HCT116 (cell line): ENCODE results near the gene ALDH1L1. TPM values are rescaled to one million over a fixed set of nuclear protein-coding genes. Genes with fewer than 3 reads are reported as not detected.

ENCODE experiments used
- ATAC-seq: fragments of 200-7000 bp; cut with Tn5 transposase; 2 replicates; pipeline ENCODE4 v1.9.1; 2020; ENCODE audit warnings: mild to moderate bottlenecking, moderate library complexity
- BruUV-seq: library from RNA; stranded (reverse); fragments of 400-500 nt; replicated peaks from 2 replicates; lab custom pipeline; 2021; lab: Mats Ljungman, UMichigan
- CTCF ChIA-PET: fragments of 300-600 bp; sonication (Branson Sonifier 250); formaldehyde crosslinking; loops from one replicate; lab custom pipeline; 2021; ENCODE audit warnings: antibody characterized with exemption; lab: Charles Lee
- POLR2A ChIA-PET: fragments of 300-600, 350-600 bp; sonication (Branson Sonifier 250); formaldehyde crosslinking; loops from one replicate; lab custom pipeline; 2021; ENCODE audit warnings: antibody characterized with exemption; lab: Charles Lee
- RAD21 ChIA-PET, 2 experiments: fragments of 300-600 bp; sonication (Branson Sonifier 250); formaldehyde crosslinking; loops; one replicate each; lab custom pipeline; 2023; ENCODE audit warnings: low total read pairs in 2 of 2; ENCODE audit not compliant: uncharacterized antibody in 2 of 2, unreplicated experiment in 2 of 2, low non-redundant PET in 1 of 2; lab: Charles Lee
- DNase-seq: peaks from one replicate; pipeline ENCODE4 v3.0.0-alpha.2; 2010; ENCODE audit warnings: low read depth, low spot score
- H2AFZ ChIP-seq: fragments of 200-600 bp; shearing (Covaris generic), sonication (generic); 2 replicates; pipeline ENCODE4 v1.6.1; 2017; ENCODE audit warnings: low read depth, mixed run types, mixed read lengths, antibody characterized with exemption, low read length; ENCODE audit not compliant: poor library complexity, severe bottlenecking
- H3K27ac ChIP-seq: 2 replicates; pipeline ENCODE4 v1.5.1; 2012; ENCODE audit warnings: low read depth, low read length
- H3K27me3 ChIP-seq: fragments of 200-600 bp; sonication (generic); 2 replicates; pipeline ENCODE4 v1.6.1; 2016; ENCODE audit warnings: mixed run types, low read length, mixed read lengths; ENCODE audit not compliant: insufficient read depth
- H3K36me3 ChIP-seq, 2 experiments: fragments of 200-500 bp in 1 of 2; fragments of 200-600 bp in 1 of 2; sonication (Bioruptor generic) in 1 of 2; sonication (generic) in 1 of 2; 2 replicates each; pipeline versions ENCODE4 v1.5.1 to v1.6.1; 2014 to 2016; ENCODE audit warnings: low read length in 2 of 2, inconsistent platforms in 1 of 2, mixed read lengths in 1 of 2, mixed run types in 1 of 2; ENCODE audit not compliant: insufficient read depth in 2 of 2, control insufficient read depth in 1 of 2
- H3K4me1 ChIP-seq, 2 experiments: fragments of 200-600 bp in 1 of 2; sonication (generic) in 1 of 2; 2 replicates each; pipeline versions ENCODE4 v1.5.1 to v1.6.1; 2012 to 2017; ENCODE audit warnings: low read length in 2 of 2, inconsistent platforms in 1 of 2, mild to moderate bottlenecking in 1 of 2, mixed read lengths in 1 of 2, mixed run types in 1 of 2, moderate library complexity in 1 of 2; ENCODE audit not compliant: insufficient read depth in 2 of 2, control insufficient read depth in 1 of 2
- H3K4me2 ChIP-seq: fragments of 200-600 bp; sonication (generic); 2 replicates; pipeline ENCODE4 v1.6.1; 2017; ENCODE audit warnings: mixed run types, low read length, mixed read lengths
- H3K4me3 ChIP-seq, 2 experiments: fragments of 200-600 bp in 1 of 2; sonication (generic) in 1 of 2; replicated peaks in 1 of 2; 2 replicates each; pipeline ENCODE4 v1.5.1; 2011 to 2016; ENCODE audit warnings: low read length in 2 of 2, control low read depth in 1 of 2, low read depth in 1 of 2, mild to moderate bottlenecking in 1 of 2, mixed read lengths in 1 of 2, mixed run types in 1 of 2
- H3K79me2 ChIP-seq: fragments of 200-600 bp; sonication (generic); 2 replicates; pipeline ENCODE4 v1.6.1; 2017; ENCODE audit warnings: mild to moderate bottlenecking, mixed run types, low read length, moderate library complexity, mixed read lengths; ENCODE audit not compliant: insufficient read depth
- H3K9ac ChIP-seq: fragments of 200-600 bp; sonication (generic); 2 replicates; pipeline ENCODE4 v1.6.1; 2016; ENCODE audit warnings: low read length, mixed read lengths
- H3K9me2 ChIP-seq: fragments of 200-600 bp; sonication (generic), shearing (Covaris generic); 2 replicates; pipeline ENCODE4 v1.6.1; 2017; ENCODE audit warnings: mixed run types, mild to moderate bottlenecking, moderate library complexity; ENCODE audit not compliant: insufficient read depth
- H3K9me3 ChIP-seq, 2 experiments: fragments of 200-500 bp in 1 of 2; fragments of 200-600 bp in 1 of 2; sonication (Bioruptor generic) in 1 of 2; sonication (generic) in 1 of 2; 2 replicates each; pipeline ENCODE4 v1.6.1; 2014 to 2017; ENCODE audit warnings: low read length in 2 of 2, mixed read lengths in 2 of 2, inconsistent platforms in 1 of 2, low read depth in 1 of 2, mild to moderate bottlenecking in 1 of 2, mixed run types in 1 of 2, moderate library complexity in 1 of 2; ENCODE audit not compliant: control insufficient read depth in 1 of 2, insufficient read depth in 1 of 2
- H4K20me1 ChIP-seq: fragments of 200-600 bp; sonication (generic), shearing (Covaris generic); 2 replicates; pipeline ENCODE4 v1.6.1; 2017; ENCODE audit warnings: mixed run types, mild to moderate bottlenecking, moderate library complexity; ENCODE audit not compliant: insufficient read depth
- FOSL1 ChIP-seq: IDR thresholded peaks from 2 replicates; pipeline ENCODE4 v1.6.1; 2012; ENCODE audit warnings: low read depth
- JUND ChIP-seq: IDR thresholded peaks from 2 replicates; pipeline ENCODE4 v1.6.1; 2012
- RAD21 ChIP-seq: IDR thresholded peaks from 2 replicates; pipeline ENCODE4 v1.6.1; 2012; ENCODE audit warnings: low read depth, mild to moderate bottlenecking
- SIN3A ChIP-seq: IDR thresholded peaks from 2 replicates; pipeline ENCODE4 v1.6.1; 2012; ENCODE audit warnings: low read depth
- SP1 ChIP-seq: IDR thresholded peaks from 2 replicates; pipeline ENCODE4 v1.6.1; 2012; ENCODE audit warnings: low read depth
- SRF ChIP-seq: IDR thresholded peaks from 2 replicates; pipeline ENCODE4 v1.6.1; 2012; ENCODE audit warnings: low read depth
- YY1 ChIP-seq: IDR thresholded peaks from 2 replicates; pipeline ENCODE4 v1.6.1; 2011; ENCODE audit warnings: low read length, low read depth, moderate library complexity, mild to moderate bottlenecking; ENCODE audit not compliant: insufficient replicate concordance; ENCODE audit errors: extremely low read depth
- ZNF274 ChIP-seq: fragments of 200-500 bp; sonication (Bioruptor generic); IDR thresholded peaks from 2 replicates; pipeline ENCODE4 v1.6.1; 2014; ENCODE audit warnings: mild to moderate bottlenecking, low read depth, low read length, inconsistent platforms
- intact Hi-C: fragments of 100-400 bp; cut with micrococcal nuclease; formaldehyde crosslinking; loops from 2 replicates; pipeline ENCODE4 v1.10.0; 2022
- total RNA-seq: library from RNA; stranded (reverse); gene quantifications from one replicate; pipeline ENCODE4 v1.2.1, GENCODE V29; 2021; ENCODE audit not compliant: unreplicated experiment
- TF ChIP-seq, protein P1 (sequence below): IDR thresholded peaks from 2 replicates; pipeline ENCODE4 v1.6.1; 2012
- TF ChIP-seq, protein P2 (sequence below), 3 experiments: fragments of 200-600 bp in 1 of 3; sonication (generic) in 1 of 3; IDR thresholded peaks in 2 of 3; conservative IDR thresholded peaks in 1 of 3; 2 replicates each; pipeline ENCODE4 v1.5.1; 2012 to 2017; ENCODE audit warnings: low read depth in 2 of 3, low read length in 2 of 3, antibody characterized with exemption in 1 of 3, borderline replicate concordance in 1 of 3, control low read depth in 1 of 3, mild to moderate bottlenecking in 1 of 3, mixed read lengths in 1 of 3, mixed run types in 1 of 3, moderate library complexity in 1 of 3; ENCODE audit not compliant: insufficient read depth in 1 of 3
- TF ChIP-seq, protein P3 (sequence below): IDR thresholded peaks from 2 replicates; pipeline ENCODE4 v1.6.1; 2012; ENCODE audit warnings: low read depth

ALDH1L1 gene
- total RNA-seq, 1 experiment from 2014 or later = 0.81 TPM

DNA sequence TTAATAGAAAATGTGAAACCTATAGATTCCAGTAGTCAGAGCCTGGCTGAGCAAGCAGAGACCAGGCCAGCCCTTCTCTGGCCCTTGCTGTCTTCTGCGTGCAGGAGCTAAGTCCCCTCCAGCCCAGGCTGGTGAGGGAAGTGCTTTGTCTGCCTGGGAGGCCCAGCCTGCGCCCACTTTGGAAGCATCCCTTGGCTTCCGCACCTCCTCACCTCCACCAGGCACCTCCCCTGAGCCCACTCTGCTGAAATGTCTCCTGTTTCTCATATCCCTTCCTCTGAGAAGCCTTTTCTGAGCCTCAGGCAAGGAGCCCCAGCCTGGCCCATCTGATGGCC lies 45.3 kb downstream of the ALDH1L1 start:
- RAD21 ChIA-PET = interaction anchor here in 1 of 2 experiments (0.5 kb wide), 1 partner anchor 78 kb away, joined by 4 read pairs; no protein-coding TSS in a partner anchor
- Histone ChIP-seq H3K36me3 (no peaks in the 10 kb centered on the region), H2AFZ (no peak overlapping the region), H3K9me3 (no peaks in the 10 kb centered on the region), H3K79me2 (no peaks in the 10 kb centered on the region), H3K9ac (no peak overlapping the region), H3K4me3 (no peak overlapping the region), H3K27ac (no peak overlapping the region), H3K4me1 (no peaks in the 10 kb centered on the region), H3K27me3 (peaks cover 9% of the 10 kb centered on the region; the same call in 1 of the 2 replicates), H3K4me2 (no peak overlapping the region), H4K20me1 (no peaks in the 10 kb centered on the region), H3K9me2 (no peaks in the 10 kb centered on the region)
- DNase-seq = no peak
- intact Hi-C loops = loop anchor here (10.0 kb wide), 1 partner anchor 1410 kb away; no protein-coding TSS in a partner anchor
- CTCF ChIA-PET = interaction anchor here (1.4 to 1.7 kb wide), 2 partner anchors 124 to 341 kb away, joined by 5 to 6 read pairs; partner anchors contain the start of gene ZXDC
- POLR2A ChIA-PET = no interaction called here
- TF ChIP-seq JUND (no peak), SRF (no peak), SIN3A (no peak), FOSL1 (no peak), SP1 (no peak), YY1 (no peak), RAD21 (no peak), ZNF274 (no peak)
- TF ChIP-seq, protein P1, sequence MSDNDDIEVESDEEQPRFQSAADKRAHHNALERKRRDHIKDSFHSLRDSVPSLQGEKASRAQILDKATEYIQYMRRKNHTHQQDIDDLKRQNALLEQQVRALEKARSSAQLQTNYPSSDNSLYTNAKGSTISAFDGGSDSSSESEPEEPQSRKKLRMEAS = no peak
- TF ChIP-seq, protein P2, sequence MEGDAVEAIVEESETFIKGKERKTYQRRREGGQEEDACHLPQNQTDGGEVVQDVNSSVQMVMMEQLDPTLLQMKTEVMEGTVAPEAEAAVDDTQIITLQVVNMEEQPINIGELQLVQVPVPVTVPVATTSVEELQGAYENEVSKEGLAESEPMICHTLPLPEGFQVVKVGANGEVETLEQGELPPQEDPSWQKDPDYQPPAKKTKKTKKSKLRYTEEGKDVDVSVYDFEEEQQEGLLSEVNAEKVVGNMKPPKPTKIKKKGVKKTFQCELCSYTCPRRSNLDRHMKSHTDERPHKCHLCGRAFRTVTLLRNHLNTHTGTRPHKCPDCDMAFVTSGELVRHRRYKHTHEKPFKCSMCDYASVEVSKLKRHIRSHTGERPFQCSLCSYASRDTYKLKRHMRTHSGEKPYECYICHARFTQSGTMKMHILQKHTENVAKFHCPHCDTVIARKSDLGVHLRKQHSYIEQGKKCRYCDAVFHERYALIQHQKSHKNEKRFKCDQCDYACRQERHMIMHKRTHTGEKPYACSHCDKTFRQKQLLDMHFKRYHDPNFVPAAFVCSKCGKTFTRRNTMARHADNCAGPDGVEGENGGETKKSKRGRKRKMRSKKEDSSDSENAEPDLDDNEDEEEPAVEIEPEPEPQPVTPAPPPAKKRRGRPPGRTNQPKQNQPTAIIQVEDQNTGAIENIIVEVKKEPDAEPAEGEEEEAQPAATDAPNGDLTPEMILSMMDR (IDR thresholded peaks at IDR 0.05 in 2 of 3, conservative IDR thresholded peaks at IDR 0.05 in 1 of 3; ENCODE audit: borderline replicate concordance in 1 of 3, insufficient read depth in 1 of 3, low read depth in 2 of 3, low read length in 2 of 3) = no peak
- TF ChIP-seq, protein P3, sequence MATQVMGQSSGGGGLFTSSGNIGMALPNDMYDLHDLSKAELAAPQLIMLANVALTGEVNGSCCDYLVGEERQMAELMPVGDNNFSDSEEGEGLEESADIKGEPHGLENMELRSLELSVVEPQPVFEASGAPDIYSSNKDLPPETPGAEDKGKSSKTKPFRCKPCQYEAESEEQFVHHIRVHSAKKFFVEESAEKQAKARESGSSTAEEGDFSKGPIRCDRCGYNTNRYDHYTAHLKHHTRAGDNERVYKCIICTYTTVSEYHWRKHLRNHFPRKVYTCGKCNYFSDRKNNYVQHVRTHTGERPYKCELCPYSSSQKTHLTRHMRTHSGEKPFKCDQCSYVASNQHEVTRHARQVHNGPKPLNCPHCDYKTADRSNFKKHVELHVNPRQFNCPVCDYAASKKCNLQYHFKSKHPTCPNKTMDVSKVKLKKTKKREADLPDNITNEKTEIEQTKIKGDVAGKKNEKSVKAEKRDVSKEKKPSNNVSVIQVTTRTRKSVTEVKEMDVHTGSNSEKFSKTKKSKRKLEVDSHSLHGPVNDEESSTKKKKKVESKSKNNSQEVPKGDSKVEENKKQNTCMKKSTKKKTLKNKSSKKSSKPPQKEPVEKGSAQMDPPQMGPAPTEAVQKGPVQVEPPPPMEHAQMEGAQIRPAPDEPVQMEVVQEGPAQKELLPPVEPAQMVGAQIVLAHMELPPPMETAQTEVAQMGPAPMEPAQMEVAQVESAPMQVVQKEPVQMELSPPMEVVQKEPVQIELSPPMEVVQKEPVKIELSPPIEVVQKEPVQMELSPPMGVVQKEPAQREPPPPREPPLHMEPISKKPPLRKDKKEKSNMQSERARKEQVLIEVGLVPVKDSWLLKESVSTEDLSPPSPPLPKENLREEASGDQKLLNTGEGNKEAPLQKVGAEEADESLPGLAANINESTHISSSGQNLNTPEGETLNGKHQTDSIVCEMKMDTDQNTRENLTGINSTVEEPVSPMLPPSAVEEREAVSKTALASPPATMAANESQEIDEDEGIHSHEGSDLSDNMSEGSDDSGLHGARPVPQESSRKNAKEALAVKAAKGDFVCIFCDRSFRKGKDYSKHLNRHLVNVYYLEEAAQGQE = no peak
- no TSS peak for BruUV-seq
- ATAC-seq = no peak
